SK-N-SH (cell line): ENCODE data around the gene TMEM150A. TPM values are rescaled to one million over a fixed set of nuclear protein-coding genes. Genes with fewer than 3 reads are reported as not detected.

Experiments
- CTCF ChIA-PET: fragments of 300-600, 350-600 bp; formaldehyde crosslinking; extraction: SDS; loops from one replicate; lab custom pipeline; 2021; lab: Yijun Ruan, JAX
- POLR2A ChIA-PET: fragments of 350-600 bp; sonication (Branson Sonifier 250); formaldehyde crosslinking; extraction: SDS; loops from one replicate; lab custom pipeline; 2020; ENCODE audit warnings: antibody characterized with exemption, inconsistent platforms; lab: Yijun Ruan, JAX
- DNase-seq: peaks from one replicate; pipeline ENCODE4 v3.0.0; 2012
- H2AFZ ChIP-seq: fragments of 200-600 bp; sonication (generic); 2 replicates; pipeline ENCODE4 v1.8.1; 2016; ENCODE audit warnings: antibody characterized with exemption, mild to moderate bottlenecking, low read depth
- H3F3A ChIP-seq: fragments of 200-600 bp; sonication (generic); replicated peaks from 2 replicates; pipeline ENCODE3; 2016; ENCODE audit warnings: antibody characterized with exemption, mild to moderate bottlenecking; ENCODE audit not compliant: insufficient read depth
- H3K27ac ChIP-seq, 2 experiments: fragments of 200-500 bp in 1 of 2; fragments of 200-600 bp in 1 of 2; sonication (Bioruptor generic) in 1 of 2; sonication (generic), shearing (Covaris generic) in 1 of 2; 2 replicates each; pipeline versions ENCODE4 v1.5.1 to v1.6.1; 2014 to 2016; ENCODE audit warnings: low read depth in 2 of 2, inconsistent platforms in 1 of 2, low read length in 1 of 2, mild to moderate bottlenecking in 1 of 2, mixed read lengths in 1 of 2
- H3K27me3 ChIP-seq: fragments of 200-600 bp; sonication (generic), shearing (Covaris generic); 2 replicates; pipeline ENCODE4 v1.6.1; 2016; ENCODE audit warnings: mixed run types; ENCODE audit not compliant: insufficient read depth
- H3K36me3 ChIP-seq, 2 experiments: fragments of 200-500 bp in 1 of 2; fragments of 200-600 bp in 1 of 2; sonication (Bioruptor generic) in 1 of 2; sonication (generic) in 1 of 2; replicated peaks in 1 of 2; 2 replicates each; pipeline versions ENCODE3 to v1.5.1; 2014 to 2016; ENCODE audit warnings: low read length in 1 of 2, mild to moderate bottlenecking in 1 of 2; ENCODE audit not compliant: insufficient read depth in 2 of 2, control insufficient read depth in 1 of 2
- H3K4me1 ChIP-seq, 2 experiments: fragments of 200-500 bp in 1 of 2; fragments of 200-600 bp in 1 of 2; sonication (Bioruptor generic) in 1 of 2; sonication (generic), shearing (Covaris generic) in 1 of 2; 2 replicates each; pipeline versions ENCODE4 v1.5.1 to v1.6.1; 2014 to 2016; ENCODE audit warnings: low read depth in 1 of 2, low read length in 1 of 2, mixed run types in 1 of 2; ENCODE audit not compliant: insufficient read depth in 2 of 2, control insufficient read depth in 1 of 2
- H3K4me2 ChIP-seq: fragments of 200-600 bp; sonication (generic), shearing (Covaris generic); 2 replicates; pipeline ENCODE4 v1.6.1; 2017; ENCODE audit warnings: mixed run types
- H3K4me3 ChIP-seq, 2 experiments: fragments of 200-500 bp in 1 of 2; fragments of 200-600 bp in 1 of 2; sonication (Bioruptor generic) in 1 of 2; sonication (generic), shearing (Covaris generic) in 1 of 2; 2 replicates each; pipeline versions ENCODE4 v1.5.1 to v1.8.1; 2014 to 2016; ENCODE audit warnings: low read depth in 2 of 2, inconsistent platforms in 1 of 2, low read length in 1 of 2, mild to moderate bottlenecking in 1 of 2, mixed read lengths in 1 of 2, moderate library complexity in 1 of 2
- H3K79me2 ChIP-seq: fragments of 200-600 bp; sonication (generic); 2 replicates; pipeline ENCODE4 v1.8.1; 2017; ENCODE audit warnings: mild to moderate bottlenecking; ENCODE audit not compliant: insufficient read depth
- H3K9ac ChIP-seq: fragments of 200-600 bp; sonication (generic); 2 replicates; pipeline ENCODE4 v1.6.1; 2017; ENCODE audit warnings: mixed run types
- H3K9me2 ChIP-seq: fragments of 200-600 bp; sonication (generic); 2 replicates; pipeline ENCODE4 v1.6.1; 2017; ENCODE audit warnings: mixed run types
- H3K9me3 ChIP-seq: fragments of 200-600 bp; sonication (generic); 2 replicates; pipeline ENCODE4 v1.6.1; 2017; ENCODE audit warnings: mixed run types, mild to moderate bottlenecking, moderate library complexity
- H4K20me1 ChIP-seq: fragments of 200-600 bp; sonication (generic); 2 replicates; pipeline ENCODE4 v1.6.1; 2017; ENCODE audit warnings: mild to moderate bottlenecking, mixed run types; ENCODE audit not compliant: insufficient read depth
- CHD2 ChIP-seq: fragments of 150-350 bp; IDR thresholded peaks from 2 replicates; pipeline ENCODE4 v1.6.1; 2018; ENCODE audit warnings: low read length; ENCODE audit not compliant: partially characterized antibody
- EP300 ChIP-seq, 2 experiments: IDR thresholded peaks; 2 replicates each; pipeline versions ENCODE4 v1.4.0 to v1.6.1; 2012; ENCODE audit warnings: borderline replicate concordance in 1 of 2, low read depth in 1 of 2, low read length in 1 of 2
- EZH2phosphoT487 ChIP-seq: fragments of 200-600 bp; sonication (generic); IDR thresholded peaks from 2 replicates; pipeline ENCODE4 v1.6.1; 2017; ENCODE audit warnings: low read depth, mixed run types, mild to moderate bottlenecking, antibody characterized with exemption, moderate library complexity, borderline replicate concordance
- FOSL2 ChIP-seq: IDR thresholded peaks from 2 replicates; pipeline ENCODE4 v1.4.0; 2012; ENCODE audit warnings: low read depth, mild to moderate bottlenecking, moderate library complexity, borderline replicate concordance
- FOXM1 ChIP-seq: IDR thresholded peaks from 2 replicates; pipeline ENCODE4 v1.4.0; 2012; ENCODE audit warnings: low read depth, mild to moderate bottlenecking
- GABPA ChIP-seq: IDR thresholded peaks from 2 replicates; pipeline ENCODE4 v1.4.0; 2012; ENCODE audit warnings: low read depth, mild to moderate bottlenecking
- MEF2A ChIP-seq: IDR thresholded peaks from 2 replicates; pipeline ENCODE4 v1.4.0; 2012; ENCODE audit warnings: low read depth, borderline replicate concordance
- MXI1 ChIP-seq: IDR thresholded peaks from 2 replicates; pipeline ENCODE4 v1.6.1; 2012; ENCODE audit warnings: mild to moderate bottlenecking, low read depth, low read length, improper control_type of control experiment
- NFIC ChIP-seq: IDR thresholded peaks from 2 replicates; pipeline ENCODE4 v1.4.0; 2012; ENCODE audit warnings: borderline replicate concordance
- NRF1 ChIP-seq: IDR thresholded peaks from 2 replicates; pipeline ENCODE4 v1.6.1; 2012; ENCODE audit warnings: low read depth, mild to moderate bottlenecking, low read length
- POLR2AphosphoS5 ChIP-seq: IDR thresholded peaks from 2 replicates; pipeline ENCODE4 v1.6.1; 2012; ENCODE audit warnings: low read depth, low read length
- RAD21 ChIP-seq: IDR thresholded peaks from 2 replicates; pipeline ENCODE4 v1.6.1; 2012; ENCODE audit warnings: mild to moderate bottlenecking, low read length
- RFX5 ChIP-seq: IDR thresholded peaks from 2 replicates; pipeline ENCODE4 v1.6.1; 2012; ENCODE audit warnings: mild to moderate bottlenecking, improper control_type of control experiment, low read length
- RXRA ChIP-seq: IDR thresholded peaks from 2 replicates; pipeline ENCODE4 v1.4.0; 2012; ENCODE audit warnings: low read depth, mild to moderate bottlenecking, borderline replicate concordance
- SMC3 ChIP-seq: IDR thresholded peaks from 2 replicates; pipeline ENCODE4 v1.6.1; 2012; ENCODE audit warnings: low read depth, low read length, improper control_type of control experiment
- TCF12 ChIP-seq: IDR thresholded peaks from 2 replicates; pipeline ENCODE4 v1.4.0; 2012
- YY1 ChIP-seq: IDR thresholded peaks from 2 replicates; pipeline ENCODE4 v1.4.0; 2012; ENCODE audit warnings: low read depth, mild to moderate bottlenecking
- WGBS: methylation state at CpG from one replicate; pipeline ENCODE4 v1.1.6; 2017; ENCODE audit warnings: low lambda C conversion rate; 5-methylcytosine and 5-hydroxymethylcytosine counted together
- polyA plus RNA-seq, 3 experiments: library from polyadenylated mRNA; depleted of rRNA; stranded (reverse); fragments of >200 nt; gene quantifications; 2 replicates each; pipeline ENCODE4 v1.2.3, GENCODE V29; 2012
- TF ChIP-seq, protein P1 (sequence below): fragments of 200-600 bp; sonication (generic); IDR thresholded peaks from 2 replicates; pipeline ENCODE4 v1.6.1; 2017; ENCODE audit warnings: antibody characterized with exemption, mild to moderate bottlenecking, moderate library complexity
- TF ChIP-seq, protein P2 (sequence below): IDR thresholded peaks from 2 replicates; pipeline ENCODE4 v1.4.0; 2012; ENCODE audit warnings: low read depth, borderline replicate concordance
- TF ChIP-seq, protein P3 (sequence below): fragments of 150-350 bp; IDR thresholded peaks from 2 replicates; pipeline ENCODE4 v1.6.1; 2017; ENCODE audit warnings: antibody characterized with exemption, low read length, low read depth, borderline replicate concordance
- TF ChIP-seq, protein P4 (sequence below): IDR thresholded peaks from 2 replicates; pipeline ENCODE4 v1.4.0; 2012; ENCODE audit warnings: low read depth, borderline replicate concordance

Gene TMEM150A
- polyA plus RNA-seq, 1 of the 3 experiments (the other 2 are of a cell fraction): 20.2 TPM

DNA sequence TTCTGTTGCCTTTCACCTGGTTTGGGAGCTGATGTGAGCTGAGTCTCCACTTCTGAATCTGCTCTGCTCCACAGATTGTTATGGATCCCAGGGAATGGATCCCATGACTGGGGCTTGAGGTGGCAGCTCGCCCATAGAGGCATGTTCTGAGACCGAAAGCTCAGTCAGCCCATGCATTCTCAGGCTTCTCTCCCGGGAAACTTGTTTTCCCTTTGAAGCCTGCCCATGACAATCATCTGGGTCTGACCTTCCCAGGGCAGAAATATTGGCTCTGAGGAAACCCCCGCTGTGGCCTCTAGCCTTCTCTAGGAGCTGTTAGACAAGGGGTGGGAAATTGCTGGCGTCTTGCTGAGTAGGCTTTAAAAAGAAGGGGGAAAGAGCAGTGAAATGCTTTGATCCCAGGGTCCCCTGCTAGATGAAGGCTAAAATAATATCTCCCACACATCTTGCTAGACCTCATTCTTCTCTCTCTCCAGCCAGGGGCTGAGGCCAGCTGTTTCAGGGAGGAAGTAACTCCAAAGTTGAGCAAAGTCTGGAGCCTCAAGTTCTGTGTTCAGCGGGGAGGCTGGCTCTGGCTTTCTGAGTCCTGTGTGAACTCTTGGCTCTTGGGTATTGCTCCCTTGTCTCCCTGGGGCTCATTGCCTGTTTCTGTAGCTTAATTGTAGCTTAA lies 23.1 kb downstream of the TMEM150A start:
- Histone ChIP-seq H3K27ac (no peak overlapping the region), H3K9me2 (no peaks in the 10 kb centered on the region), H3F3A (no peaks in the 10 kb centered on the region), H3K4me1 (no peaks in the 10 kb centered on the region; a peak in 1 of 4 replicates), H2AFZ (no peak overlapping the region), H3K36me3 (no peaks in the 10 kb centered on the region), H3K27me3 (no peaks in the 10 kb centered on the region), H3K79me2 (no peaks in the 10 kb centered on the region), H3K4me2 (no peak overlapping the region), H3K9me3 (no peaks in the 10 kb centered on the region), H3K4me3 (no peak overlapping the region), H3K9ac (no peak overlapping the region), H4K20me1 (no peaks in the 10 kb centered on the region)
- ChIA-PET CTCF (interaction anchor here (1.6 kb wide), 1 partner anchor 9 kb away, joined by 3 read pairs; no protein-coding TSS in a partner anchor), POLR2A (interaction anchor here (1.1 kb wide), 1 partner anchor 25 kb away, joined by 3 read pairs; no protein-coding TSS in a partner anchor)
- 79% methylated on average over 5 of the region's 6 CpGs for WGBS
- TF ChIP-seq SMC3: no peak
- TF ChIP-seq MEF2A: no peak
- no peak for TF ChIP-seq GABPA
- TF ChIP-seq, protein P1, sequence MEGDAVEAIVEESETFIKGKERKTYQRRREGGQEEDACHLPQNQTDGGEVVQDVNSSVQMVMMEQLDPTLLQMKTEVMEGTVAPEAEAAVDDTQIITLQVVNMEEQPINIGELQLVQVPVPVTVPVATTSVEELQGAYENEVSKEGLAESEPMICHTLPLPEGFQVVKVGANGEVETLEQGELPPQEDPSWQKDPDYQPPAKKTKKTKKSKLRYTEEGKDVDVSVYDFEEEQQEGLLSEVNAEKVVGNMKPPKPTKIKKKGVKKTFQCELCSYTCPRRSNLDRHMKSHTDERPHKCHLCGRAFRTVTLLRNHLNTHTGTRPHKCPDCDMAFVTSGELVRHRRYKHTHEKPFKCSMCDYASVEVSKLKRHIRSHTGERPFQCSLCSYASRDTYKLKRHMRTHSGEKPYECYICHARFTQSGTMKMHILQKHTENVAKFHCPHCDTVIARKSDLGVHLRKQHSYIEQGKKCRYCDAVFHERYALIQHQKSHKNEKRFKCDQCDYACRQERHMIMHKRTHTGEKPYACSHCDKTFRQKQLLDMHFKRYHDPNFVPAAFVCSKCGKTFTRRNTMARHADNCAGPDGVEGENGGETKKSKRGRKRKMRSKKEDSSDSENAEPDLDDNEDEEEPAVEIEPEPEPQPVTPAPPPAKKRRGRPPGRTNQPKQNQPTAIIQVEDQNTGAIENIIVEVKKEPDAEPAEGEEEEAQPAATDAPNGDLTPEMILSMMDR: no peak
- no peak for TF ChIP-seq RXRA
- TF ChIP-seq FOXM1: no peak
- no peak for TF ChIP-seq CHD2
- no peak for TF ChIP-seq TCF12
- TF ChIP-seq POLR2AphosphoS5: no peak
- TF ChIP-seq NFIC: no peak
- no peak for TF ChIP-seq RFX5
- DNase-seq: no peak

DNA sequence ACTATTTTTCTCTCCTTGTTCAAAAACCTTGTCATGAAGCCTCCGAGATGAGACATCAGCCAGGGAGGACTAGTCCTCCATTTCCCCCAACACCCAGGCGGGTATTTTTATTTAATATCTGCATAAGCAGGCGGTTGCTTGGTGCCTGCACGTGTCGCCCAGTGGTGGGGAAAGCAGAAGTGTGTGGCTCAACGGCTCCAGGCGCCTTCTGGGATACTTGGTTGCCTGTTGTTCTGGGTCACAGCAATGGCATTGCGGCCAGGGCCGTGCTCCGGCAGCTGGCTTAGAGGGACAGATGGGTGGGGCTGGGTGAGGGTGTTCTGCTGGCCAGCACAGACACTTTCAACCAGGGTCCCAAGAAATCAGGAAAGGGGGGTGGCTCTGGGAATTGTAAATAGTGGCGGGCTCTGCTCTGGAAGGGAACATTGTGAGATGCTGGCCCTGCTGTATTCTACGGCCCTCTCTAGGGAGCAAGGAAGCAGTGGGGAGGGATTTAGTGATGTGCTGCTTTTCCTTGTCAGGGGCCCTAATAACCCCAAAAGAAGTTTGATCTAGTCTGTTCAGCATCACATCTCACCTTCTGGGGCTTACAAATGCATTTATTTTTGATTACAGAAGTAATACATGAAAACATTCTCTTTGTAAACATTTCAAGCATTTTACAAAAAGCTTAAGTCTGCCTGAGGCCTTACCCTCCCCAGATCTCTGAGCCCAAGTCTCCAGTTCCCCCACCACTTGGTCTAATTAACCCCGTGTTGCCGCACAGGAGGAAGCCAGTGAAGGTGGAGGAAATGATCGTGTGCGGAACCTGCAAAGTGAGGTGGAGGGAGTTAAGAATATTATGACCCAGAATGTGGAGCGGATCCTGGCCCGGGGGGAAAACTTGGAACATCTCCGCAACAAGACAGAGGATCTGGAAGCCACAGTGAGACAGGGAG lies 24.0 kb downstream of the TMEM150A start:
- H3K27ac ChIP-seq: no peak overlapping the region
- TF ChIP-seq RAD21 (no peak), NRF1 (no peak), TCF12 (no peak), SMC3 (no peak), YY1 (no peak), MXI1 (no peak), EZH2phosphoT487 (no peak), FOSL2 (no peak), EP300 (IDR thresholded peaks at IDR 0.05; ENCODE audit: borderline replicate concordance in 1 of 2, low read depth in 1 of 2, low read length in 1 of 2) (no peak)
- TF ChIP-seq, protein P2, sequence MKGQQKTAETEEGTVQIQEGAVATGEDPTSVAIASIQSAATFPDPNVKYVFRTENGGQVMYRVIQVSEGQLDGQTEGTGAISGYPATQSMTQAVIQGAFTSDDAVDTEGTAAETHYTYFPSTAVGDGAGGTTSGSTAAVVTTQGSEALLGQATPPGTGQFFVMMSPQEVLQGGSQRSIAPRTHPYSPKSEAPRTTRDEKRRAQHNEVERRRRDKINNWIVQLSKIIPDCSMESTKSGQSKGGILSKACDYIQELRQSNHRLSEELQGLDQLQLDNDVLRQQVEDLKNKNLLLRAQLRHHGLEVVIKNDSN: no peak
- TF ChIP-seq, protein P3, sequence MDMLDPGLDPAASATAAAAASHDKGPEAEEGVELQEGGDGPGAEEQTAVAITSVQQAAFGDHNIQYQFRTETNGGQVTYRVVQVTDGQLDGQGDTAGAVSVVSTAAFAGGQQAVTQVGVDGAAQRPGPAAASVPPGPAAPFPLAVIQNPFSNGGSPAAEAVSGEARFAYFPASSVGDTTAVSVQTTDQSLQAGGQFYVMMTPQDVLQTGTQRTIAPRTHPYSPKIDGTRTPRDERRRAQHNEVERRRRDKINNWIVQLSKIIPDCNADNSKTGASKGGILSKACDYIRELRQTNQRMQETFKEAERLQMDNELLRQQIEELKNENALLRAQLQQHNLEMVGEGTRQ: no peak
- TF ChIP-seq, protein P4, sequence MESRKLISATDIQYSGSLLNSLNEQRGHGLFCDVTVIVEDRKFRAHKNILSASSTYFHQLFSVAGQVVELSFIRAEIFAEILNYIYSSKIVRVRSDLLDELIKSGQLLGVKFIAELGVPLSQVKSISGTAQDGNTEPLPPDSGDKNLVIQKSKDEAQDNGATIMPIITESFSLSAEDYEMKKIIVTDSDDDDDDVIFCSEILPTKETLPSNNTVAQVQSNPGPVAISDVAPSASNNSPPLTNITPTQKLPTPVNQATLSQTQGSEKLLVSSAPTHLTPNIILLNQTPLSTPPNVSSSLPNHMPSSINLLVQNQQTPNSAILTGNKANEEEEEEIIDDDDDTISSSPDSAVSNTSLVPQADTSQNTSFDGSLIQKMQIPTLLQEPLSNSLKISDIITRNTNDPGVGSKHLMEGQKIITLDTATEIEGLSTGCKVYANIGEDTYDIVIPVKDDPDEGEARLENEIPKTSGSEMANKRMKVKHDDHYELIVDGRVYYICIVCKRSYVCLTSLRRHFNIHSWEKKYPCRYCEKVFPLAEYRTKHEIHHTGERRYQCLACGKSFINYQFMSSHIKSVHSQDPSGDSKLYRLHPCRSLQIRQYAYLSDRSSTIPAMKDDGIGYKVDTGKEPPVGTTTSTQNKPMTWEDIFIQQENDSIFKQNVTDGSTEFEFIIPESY: no peak

More for the DNA sequence above, 24.0 kb downstream of the TMEM150A start:
- Histone ChIP-seq H3K9me2 (no peaks in the 10 kb centered on the region), H3K27me3 (no peaks in the 10 kb centered on the region), H3K79me2 (no peaks in the 10 kb centered on the region), H3K4me1 (no peaks in the 10 kb centered on the region), H3K4me3 (no peak overlapping the region), H3K9me3 (no peaks in the 10 kb centered on the region), H3K9ac (no peak overlapping the region), H3F3A (no peaks in the 10 kb centered on the region), H3K36me3 (no peaks in the 10 kb centered on the region), H3K4me2 (no peak overlapping the region), H2AFZ (no peak overlapping the region), H4K20me1 (no peaks in the 10 kb centered on the region)
- 77% methylated on average over 16 of the region's 19 CpGs for WGBS
- ChIA-PET CTCF (interaction anchor here (0.8 kb wide), 1 partner anchor 188 kb away, joined by 4 read pairs; no protein-coding TSS in a partner anchor), POLR2A (interaction anchor here (1.1 kb wide), 1 partner anchor 26 kb away, joined by 3 read pairs; no protein-coding TSS in a partner anchor)
- no peak for DNase-seq
